Measurements from ENCODE around the gene SPPL3. TPM values are rescaled to one million over a fixed set of nuclear protein-coding genes. Genes with fewer than 3 reads are reported as not detected.

The SPPL3 gene
- total and polyA plus RNA-seq, 12 donors: 9.7 to 45.0 (median 35.7) TPM

DNA sequence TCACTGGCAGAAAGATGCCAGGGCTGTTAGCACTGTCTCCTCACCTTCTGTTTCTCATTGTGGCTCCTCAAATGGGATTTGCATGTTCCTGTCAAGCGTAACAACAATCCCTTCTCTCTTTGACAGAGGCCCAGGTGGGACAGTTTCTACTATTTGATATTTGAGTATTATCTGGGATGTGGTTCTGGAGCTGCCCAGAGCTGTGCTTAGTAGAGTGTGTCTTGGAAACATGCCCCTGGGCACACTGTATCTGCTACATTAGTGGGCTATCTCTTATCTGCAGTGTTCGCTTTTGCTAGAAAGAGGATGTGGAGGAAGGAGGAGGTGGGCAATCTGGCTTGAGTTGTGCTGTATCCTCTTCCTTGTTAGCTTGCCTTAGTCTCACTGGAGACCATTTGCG lies 182.3 kb downstream of the SPPL3 start:
- Histone ChIP-seq H3K27me3 (no peaks in the 10 kb centered on the region), H3K4me3 (no peak overlapping the region), H3K36me3 (peaks cover 0 to 81% (median 48%) of the 10 kb centered on the region in 9 donors), H3K27ac (no peak overlapping the region), H3K4me1 (peaks cover 0 to 60% (median 24%) of the 10 kb centered on the region in 9 donors), H3K9me3 (no peaks in the 10 kb centered on the region)
- TF ChIP-seq, protein P1, sequence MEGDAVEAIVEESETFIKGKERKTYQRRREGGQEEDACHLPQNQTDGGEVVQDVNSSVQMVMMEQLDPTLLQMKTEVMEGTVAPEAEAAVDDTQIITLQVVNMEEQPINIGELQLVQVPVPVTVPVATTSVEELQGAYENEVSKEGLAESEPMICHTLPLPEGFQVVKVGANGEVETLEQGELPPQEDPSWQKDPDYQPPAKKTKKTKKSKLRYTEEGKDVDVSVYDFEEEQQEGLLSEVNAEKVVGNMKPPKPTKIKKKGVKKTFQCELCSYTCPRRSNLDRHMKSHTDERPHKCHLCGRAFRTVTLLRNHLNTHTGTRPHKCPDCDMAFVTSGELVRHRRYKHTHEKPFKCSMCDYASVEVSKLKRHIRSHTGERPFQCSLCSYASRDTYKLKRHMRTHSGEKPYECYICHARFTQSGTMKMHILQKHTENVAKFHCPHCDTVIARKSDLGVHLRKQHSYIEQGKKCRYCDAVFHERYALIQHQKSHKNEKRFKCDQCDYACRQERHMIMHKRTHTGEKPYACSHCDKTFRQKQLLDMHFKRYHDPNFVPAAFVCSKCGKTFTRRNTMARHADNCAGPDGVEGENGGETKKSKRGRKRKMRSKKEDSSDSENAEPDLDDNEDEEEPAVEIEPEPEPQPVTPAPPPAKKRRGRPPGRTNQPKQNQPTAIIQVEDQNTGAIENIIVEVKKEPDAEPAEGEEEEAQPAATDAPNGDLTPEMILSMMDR (IDR thresholded peaks at IDR 0.05): no peak
- WGBS, 2 donors: 79 to 88% methylated on average over 3 of the region's 3 CpGs
- intact Hi-C loops (cut with DNase I): loop anchor here in 5 of 10 donors (10.0 kb wide), 3 partner anchors 183 to 253 kb away; partner anchors contain the start of genes HNF1A (in 4 of the 5) and SPPL3 (in 1 of the 5)
- DNase-seq: no peak
- ATAC-seq: no peak

DNA sequence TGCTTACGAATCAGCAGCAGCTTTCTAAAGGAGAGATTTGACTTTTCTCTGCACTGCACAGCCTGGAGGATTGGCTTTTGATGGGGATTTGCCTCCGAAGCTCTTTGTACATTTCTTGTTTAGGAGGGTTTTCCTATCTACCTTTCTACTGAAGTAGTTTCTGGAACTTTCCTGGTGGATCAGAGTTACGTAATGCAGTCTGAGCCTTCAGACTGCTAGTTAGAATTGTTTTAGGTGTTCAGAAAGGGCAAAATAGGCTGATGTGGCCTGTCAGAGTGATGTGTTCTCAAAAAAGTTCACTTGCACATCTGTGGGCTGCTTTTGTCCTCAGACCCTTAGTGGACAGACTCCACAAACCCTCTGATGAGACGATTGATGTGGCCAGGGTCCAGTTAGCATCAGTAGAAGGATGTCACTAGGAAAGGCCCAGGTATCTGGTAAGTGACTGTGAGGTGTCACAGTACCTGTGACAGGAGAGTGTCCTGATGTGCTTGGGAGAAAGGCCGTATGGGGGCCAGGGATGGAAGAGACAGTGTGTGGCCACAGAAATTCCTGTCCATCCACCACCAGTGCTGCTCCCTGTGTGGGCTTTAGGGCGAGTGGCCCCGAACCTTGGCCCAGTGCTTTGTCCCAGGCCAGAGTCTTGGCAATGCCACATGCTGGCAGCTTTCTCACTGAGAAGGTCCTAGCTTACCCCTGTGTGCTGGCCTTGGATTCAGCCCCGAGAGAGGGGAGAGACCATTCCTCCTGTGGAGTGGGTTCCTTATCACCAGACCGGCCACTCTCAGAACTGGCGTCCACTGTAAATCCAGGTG lies 183.0 kb downstream of the SPPL3 start:
- ATAC-seq: no peak
- intact Hi-C loops (cut with DNase I): loop anchor here in 5 of 10 donors (10.0 kb wide), 3 partner anchors 184 to 254 kb away; partner anchors contain the start of genes HNF1A (in 4 of the 5) and SPPL3 (in 1 of the 5)

DNA sequence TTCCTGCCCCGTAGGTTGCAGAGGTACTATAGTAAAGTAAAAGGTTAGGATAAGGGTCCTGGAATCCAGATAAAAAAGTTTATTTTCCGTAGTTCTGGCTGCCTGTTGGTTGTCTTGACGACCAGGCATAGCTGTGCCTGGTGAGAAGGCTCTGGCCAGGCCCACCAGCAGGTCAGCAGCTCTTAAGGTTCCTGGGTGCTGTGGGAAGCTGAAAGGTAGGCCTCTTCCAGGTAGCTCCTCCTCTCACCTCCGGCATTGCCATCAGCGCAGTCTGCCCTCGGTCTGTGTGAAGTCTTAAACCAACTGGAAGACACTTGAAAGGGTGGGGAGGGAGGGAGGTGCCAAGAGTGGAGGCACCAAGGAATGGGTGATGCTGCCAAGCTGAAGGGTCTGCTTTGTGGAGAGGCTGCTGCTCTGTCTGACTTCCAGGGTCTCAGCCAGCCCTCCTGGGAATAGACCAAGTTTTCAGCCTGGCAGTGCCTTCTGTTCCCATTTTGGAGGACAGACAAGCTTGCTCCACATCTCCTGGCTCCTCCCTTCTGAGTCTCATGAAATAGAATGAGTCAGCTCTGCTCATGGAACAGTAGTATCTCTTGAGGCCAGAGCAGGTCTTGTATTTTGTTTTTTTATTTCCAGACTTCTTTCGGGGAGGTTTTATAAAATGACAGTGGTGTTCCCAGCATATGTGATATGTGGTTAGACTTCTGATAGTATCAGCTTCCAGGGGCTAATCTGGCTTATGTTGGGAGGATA lies 183.7 kb downstream of the SPPL3 start:
- no peaks in the 10 kb centered on the region for H3K9me3 ChIP-seq
- TF ChIP-seq, protein P1 (IDR thresholded peaks at IDR 0.05): no peak
- DNase-seq (no peak), ATAC-seq (peak in 6 of 8 donors; percentile 11 to 76 (median 41))
- H3K27me3 ChIP-seq: no peaks in the 10 kb centered on the region
- H3K4me3 ChIP-seq: no peak overlapping the region
- H3K36me3 ChIP-seq: peaks cover 0 to 95% (median 56%) of the 10 kb centered on the region in 9 donors
- peaks cover 0 to 50% (median 19%) of the 10 kb centered on the region in 9 donors for H3K4me1 ChIP-seq
- intact Hi-C loops (cut with DNase I): loop anchor here in 5 of 10 donors (10.0 kb wide), 3 partner anchors 184 to 254 kb away; partner anchors contain the start of genes HNF1A (in 4 of the 5) and SPPL3 (in 1 of the 5)
- peak overlapping the region in 8 of 10 donors; percentile 4 to 61 (median 35) for H3K27ac ChIP-seq
- WGBS, 2 donors: 80 to 81% methylated on average over 7 of the region's 7 CpGs

More for the DNA sequence above, 183.0 kb downstream of the SPPL3 start:
- WGBS, 2 donors: 90 to 92% methylated on average over 10 of the region's 10 CpGs
- H3K9me3 ChIP-seq: no peaks in the 10 kb centered on the region
- H3K4me1 ChIP-seq: peaks cover 0 to 53% (median 20%) of the 10 kb centered on the region in 9 donors
- peaks cover 0 to 88% (median 54%) of the 10 kb centered on the region in 9 donors for H3K36me3 ChIP-seq
- no peaks in the 10 kb centered on the region for H3K27me3 ChIP-seq
- H3K27ac ChIP-seq: peak overlapping the region in 8 of 10 donors; percentile 4 to 61 (median 33)
- TF ChIP-seq, protein P1 (IDR thresholded peaks at IDR 0.05): no peak
- H3K4me3 ChIP-seq: no peak overlapping the region
- DNase-seq: no peak
